Left ventricle myocardium superior (tissue), 1 donor: ENCODE data around the gene HOXB9. TPM values are rescaled to one million over a fixed set of nuclear protein-coding genes. Genes with fewer than 3 reads are reported as not detected.

ENCODE experiments used
- ATAC-seq: fragments of 200-7000 bp; cut with Tn5 transposase; one replicate; pipeline ENCODE4 v1.9.1; 2020; ENCODE audit warnings: mild to moderate bottlenecking, moderate library complexity
- DNase-seq: peaks from one replicate; pipeline ENCODE4 v3.0.0-alpha.2; 2020
- intact Hi-C: fragments of 100-400 bp; cut with micrococcal nuclease; formaldehyde crosslinking; loops from one replicate; pipeline ENCODE4 v1.11.0; 2022
- microRNA-seq: library from miRNA; unstranded; fragments of <30 nt; microRNA quantifications from one replicate; pipeline ENCODE4 v1.2.0, GENCODE V29; 2020; ENCODE audit warnings: borderline number of aligned reads
- total RNA-seq: library from RNA; stranded (reverse); fragmentation: NEBNext Ultra II Directional; extraction: Animal tissue kit (Norgen Biotek cat#: 25700); gene quantifications from one replicate; pipeline ENCODE4 v1.2.1, GENCODE V29; 2021
- donor health status: DM: no; HTN: yes; CAD: no; lungs with severe emphysema.

HOXB9 gene
- total RNA-seq, 1 donor from 2014 or later, result not detected

GRCh38 chr17:48577330-48577945 is 48.7 kb downstream of the HOXB9 start:
- intact Hi-C loops, result no loop called here
- ATAC-seq, result no peak
- DNase-seq, result no peak

GRCh38 chr17:48576479-48577309 is 49.5 kb downstream of the HOXB9 start:
- ATAC-seq (no peak), DNase-seq (no peak)
- intact Hi-C loops, result no loop called here

- DNase-seq (no peak), ATAC-seq (no peak)
- intact Hi-C loops, result no loop called here
Measured at GRCh38 chr17:48575673-48576478, 50.3 kb downstream of the HOXB9 start.

GRCh38 chr17:48575066-48575582 is 51.0 kb downstream of the HOXB9 start:
- no peak for DNase-seq
- ATAC-seq, result no peak
- intact Hi-C loops, result no loop called here

- DNase-seq, result no peak
- intact Hi-C loops, result no loop called here
- ATAC-seq, result no peak
Measured at GRCh38 chr17:48574505-48575065, 51.6 kb downstream of the HOXB9 start.

GRCh38 chr17:48571826-48572417 is 54.2 kb downstream of the HOXB9 start:
- no peak for ATAC-seq
- intact Hi-C loops, result no loop called here
- no peak for DNase-seq

Small RNA genes within 50 kb of the gene (microRNA-seq; reads per million reads assigned to microRNA genes)
- not detected for gene MIR196A1

Other genes starting within 250 kb of the HOXB9 start
- gene SKAP1, start 196.1 kb downstream of the HOXB9 start, total RNA-seq, result 0.27 TPM
- gene HOXB1, start 95.3 kb downstream of the HOXB9 start, total RNA-seq, result not detected
- gene HOXB2, start 81.2 kb downstream of the HOXB9 start, total RNA-seq, result 2.8 TPM
- 0.79 TPM for gene HOXB4, start 48.0 kb downstream of the HOXB9 start, total RNA-seq
- 2.7 TPM for gene HOXB3, start 36.1 kb downstream of the HOXB9 start, total RNA-seq
- not detected for gene HOXB5, start 32.6 kb downstream of the HOXB9 start, total RNA-seq
- 0.20 TPM for gene HOXB6, start 21.4 kb downstream of the HOXB9 start, total RNA-seq
- gene HOXB7, start 15.3 kb downstream of the HOXB9 start, total RNA-seq, result 0.30 TPM
- gene HOXB8, start 11.1 kb downstream of the HOXB9 start, total RNA-seq, result not detected
- not detected for gene PRAC1, start 96.2 kb upstream of the HOXB9 start, total RNA-seq
- not detected for gene PRAC2, start 96.8 kb upstream of the HOXB9 start, total RNA-seq
- not detected for gene HOXB13, start 102.4 kb upstream of the HOXB9 start, total RNA-seq
- not detected for gene TTLL6, start 190.9 kb upstream of the HOXB9 start, total RNA-seq
- 330 TPM for gene CALCOCO2, start 204.7 kb upstream of the HOXB9 start, total RNA-seq